Endothelial cell (in vitro differentiated cells): ENCODE data around the gene RNF144B. TPM values are rescaled to one million over a fixed set of nuclear protein-coding genes. Genes with fewer than 3 reads are reported as not detected.
"Not testable (repeated sequence)": the region's sequence is repeated elsewhere in the genome, so short reads cannot be mapped to it uniquely, and the experiment has no call there.

ENCODE experiments used
- DNase-seq: peaks from one replicate; pipeline ENCODE4 v3.0.0; 2021; ENCODE audit warnings: low spot score
- H3K27ac Mint-ChIP-seq: one replicate; pipeline ENCODE4 v1.8.0; 2021; ENCODE audit warnings: mixed read lengths, inconsistent platforms; ENCODE audit not compliant: unreplicated experiment
- H3K27me3 Mint-ChIP-seq: one replicate; pipeline ENCODE4 v1.8.0; 2021; ENCODE audit warnings: mild to moderate bottlenecking, moderate library complexity, mixed read lengths, inconsistent platforms; ENCODE audit not compliant: unreplicated experiment
- H3K36me3 Mint-ChIP-seq: one replicate; pipeline ENCODE4 v1.8.0; 2021; ENCODE audit warnings: mild to moderate bottlenecking, low read depth, mixed read lengths, inconsistent platforms; ENCODE audit not compliant: unreplicated experiment
- H3K4me1 Mint-ChIP-seq: one replicate; pipeline ENCODE4 v1.8.0; 2021; ENCODE audit warnings: mild to moderate bottlenecking, mixed read lengths, inconsistent platforms; ENCODE audit not compliant: unreplicated experiment
- H3K4me3 Mint-ChIP-seq: one replicate; pipeline ENCODE4 v1.8.0; 2021; ENCODE audit warnings: mild to moderate bottlenecking, mixed read lengths, inconsistent platforms; ENCODE audit not compliant: unreplicated experiment
- H3K9me3 Mint-ChIP-seq: one replicate; pipeline ENCODE4 v1.8.0; 2021; ENCODE audit warnings: mixed read lengths, inconsistent platforms; ENCODE audit not compliant: unreplicated experiment
- CTCF ChIP-seq: fragments of 200-600 bp; sonication (generic); IDR thresholded peaks from one replicate; pipeline ENCODE4 v1.5.0; 2021; ENCODE audit warnings: antibody characterized with exemption; ENCODE audit not compliant: unreplicated experiment
- total RNA-seq: library from RNA; stranded (reverse); fragmentation: NEBNext Ultra II Directional; extraction: Animal tissue kit (Norgen Biotek cat#: 25700); gene quantifications from one replicate; pipeline ENCODE4 v1.2.1, GENCODE V29; 2021; ENCODE audit not compliant: unreplicated experiment

Gene RNF144B
- total RNA-seq, 1 donor from 2014 or later, result 23.2 TPM

- Mint-ChIP-seq H3K4me3 (no peak overlapping the region), H3K36me3 (no peaks in the 10 kb centered on the region), H3K4me1 (no peaks in the 10 kb centered on the region), H3K27me3 (peaks cover 2% of the 10 kb centered on the region), H3K27ac (no peak overlapping the region), H3K9me3 (no peaks in the 10 kb centered on the region)
- no peak for TF ChIP-seq CTCF
- DNase-seq, result no peak
Observed at GRCh38 chr6:18352001-18352400, 35.1 kb upstream of the RNF144B start.

DNA sequence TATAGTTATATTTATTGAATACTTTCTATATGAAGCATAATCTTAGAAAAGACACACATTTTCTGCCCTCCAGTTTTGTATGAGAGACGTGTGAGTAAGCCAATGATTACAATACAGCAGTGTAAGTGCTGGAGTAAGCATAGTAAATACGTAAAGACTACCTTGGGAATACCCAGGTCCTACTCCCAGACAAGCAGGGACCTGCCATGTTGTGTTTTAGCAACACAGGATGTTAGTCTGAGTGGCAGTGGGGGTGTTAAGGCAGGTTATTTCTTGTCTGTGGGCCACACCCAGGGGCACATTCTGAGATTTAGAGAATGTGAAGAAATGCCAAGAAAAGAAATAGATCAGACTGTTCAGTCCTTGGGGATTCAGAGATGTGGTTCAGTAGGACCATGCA lies 34.3 kb upstream of the RNF144B start:
- DNase-seq, result no peak
- Mint-ChIP-seq H3K4me3 (no peak overlapping the region), H3K9me3 (no peaks in the 10 kb centered on the region), H3K4me1 (no peaks in the 10 kb centered on the region), H3K27ac (no peak overlapping the region), H3K27me3 (peaks cover 2% of the 10 kb centered on the region), H3K36me3 (no peaks in the 10 kb centered on the region)
- TF ChIP-seq CTCF, result no peak

- Mint-ChIP-seq H3K4me1 (no peaks in the 10 kb centered on the region), H3K9me3 (peaks cover 3% of the 10 kb centered on the region), H3K27ac (no peak overlapping the region), H3K27me3 (peaks cover 2% of the 10 kb centered on the region), H3K4me3 (no peak overlapping the region), H3K36me3 (peaks cover 4% of the 10 kb centered on the region)
- no peak for TF ChIP-seq CTCF
- no peak for DNase-seq
Observed at GRCh38 chr6:18353251-18353650, 33.9 kb upstream of the RNF144B start.

GRCh38 chr6:18357546-18357945 lies 29.6 kb upstream of the RNF144B start:
- not testable (repeated sequence) for H3K36me3 Mint-ChIP-seq, DNase-seq, H3K4me1 Mint-ChIP-seq, H3K4me3 Mint-ChIP-seq, H3K27ac Mint-ChIP-seq, H3K27me3 Mint-ChIP-seq, H3K9me3 Mint-ChIP-seq

DNA sequence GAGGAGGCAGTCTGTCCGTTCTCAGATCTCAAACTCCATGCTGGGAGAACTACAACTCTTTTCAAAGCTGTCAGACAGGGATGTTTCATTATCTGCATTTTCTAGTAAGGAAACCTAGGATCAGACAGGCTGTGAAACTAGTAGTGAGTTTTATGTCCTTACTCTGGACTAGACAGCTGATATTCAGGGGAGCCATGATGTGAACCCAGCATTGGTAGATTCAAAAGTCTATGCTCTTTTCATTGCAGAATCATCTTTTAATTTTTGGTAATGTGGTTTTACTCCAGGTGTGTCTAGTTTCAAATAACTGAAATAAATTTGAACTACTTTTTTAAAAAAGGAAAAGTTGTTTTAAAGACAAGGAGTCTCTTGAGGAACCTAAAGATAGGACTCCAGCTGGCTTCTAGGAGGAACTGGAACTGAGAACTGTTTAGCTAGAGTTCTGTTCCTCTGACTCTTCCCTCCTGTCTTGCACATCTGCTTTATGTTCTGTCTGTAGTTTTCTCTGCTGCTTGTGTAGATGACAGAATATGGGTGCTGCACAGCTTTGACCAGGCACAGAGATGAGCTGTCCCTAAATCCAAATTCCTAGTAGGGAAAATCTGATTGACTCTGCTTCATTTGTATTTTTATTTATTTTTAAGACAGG lies 27.8 kb upstream of the RNF144B start:
- Mint-ChIP-seq H3K4me1 (no peaks in the 10 kb centered on the region), H3K9me3 (peaks cover 7% of the 10 kb centered on the region), H3K36me3 (peaks cover 6% of the 10 kb centered on the region), H3K4me3 (no peak overlapping the region), H3K27ac (no peak overlapping the region), H3K27me3 (no peaks in the 10 kb centered on the region)
- no peak for TF ChIP-seq CTCF
- DNase-seq, result no peak
